Ovary (tissue), 3 donors: Measurements from ENCODE around the gene HHAT.

Source experiments
- CTCF ChIP-seq, 3 donors: fragments of 450-650 bp in 2 of 3; fragments of 200-600 bp in 1 of 3; IDR thresholded peaks; one replicate each; pipeline versions ENCODE4 v1.5.1 to v1.8.0; 2016 to 2022; ENCODE audit warnings: antibody characterized with exemption in 3 of 3, mild to moderate bottlenecking in 1 of 3
- POLR2A ChIP-seq: fragments of 450-650 bp; IDR thresholded peaks from one replicate; pipeline ENCODE4 v1.6.1; 2017; ENCODE audit warnings: antibody characterized with exemption, mild to moderate bottlenecking, moderate library complexity
- donor health status: DM: no; HTN: no; CAD: no.

DNA sequence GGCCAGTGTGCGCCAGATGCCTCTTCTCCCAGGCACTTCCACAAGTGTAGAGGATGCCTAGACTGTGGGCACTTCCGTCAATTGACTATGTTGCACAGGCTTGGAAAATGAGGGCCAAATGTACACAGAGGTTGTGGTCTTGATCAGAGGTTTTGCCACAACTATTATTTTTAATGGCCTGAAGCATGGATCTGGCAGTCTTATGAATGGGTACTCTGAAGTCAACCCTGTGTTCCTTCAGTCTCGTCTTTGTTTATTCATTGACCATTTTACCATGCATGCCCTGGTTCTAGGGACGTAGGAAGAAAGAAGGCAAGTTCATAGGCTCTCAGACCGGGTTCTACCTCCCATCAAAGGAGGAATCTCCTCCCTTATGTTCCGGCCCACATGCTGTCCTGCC is 329.1 kb downstream of the HHAT start:
- TF ChIP-seq CTCF (IDR thresholded peaks at IDR 0.05) (no peak), POLR2A (no peak)
